Muscle layer of duodenum (tissue), 2 donors: ENCODE results near the gene CCDC18.
"Not testable (repeated sequence)": the region's sequence is repeated elsewhere in the genome, so short reads cannot be mapped to it uniquely, and the experiment has no call there.

Experiments
- H3K27ac ChIP-seq: one replicate; pipeline ENCODE4 v1.7.0; 2013; ENCODE audit warnings: mild to moderate bottlenecking, low read length
- H3K27me3 ChIP-seq: one replicate; pipeline ENCODE4 v1.7.0; 2013; ENCODE audit warnings: low read depth, mild to moderate bottlenecking, control low read depth, low read length
- H3K36me3 ChIP-seq, 2 donors: one replicate each; pipeline ENCODE4 v1.7.0; 2013; ENCODE audit warnings: low read length in 2 of 2, control low read depth in 1 of 2, mild to moderate bottlenecking in 1 of 2; ENCODE audit not compliant: insufficient read depth in 2 of 2, control insufficient read depth in 1 of 2
- H3K4me1 ChIP-seq, 2 donors: one replicate each; pipeline ENCODE4 v1.7.0; 2013; ENCODE audit warnings: low read length in 2 of 2, mild to moderate bottlenecking in 2 of 2, control low read depth in 1 of 2, moderate library complexity in 1 of 2; ENCODE audit not compliant: insufficient read depth in 2 of 2, control insufficient read depth in 1 of 2
- H3K4me3 ChIP-seq, 2 donors: one replicate each; pipeline ENCODE4 v1.7.0; 2013; ENCODE audit warnings: low read length in 2 of 2, low read depth in 1 of 2, mild to moderate bottlenecking in 1 of 2
- H3K9me3 ChIP-seq, 2 donors: one replicate each; pipeline ENCODE4 v1.7.0; 2013; ENCODE audit warnings: low read length in 2 of 2, control low read depth in 1 of 2, mild to moderate bottlenecking in 1 of 2; ENCODE audit not compliant: control insufficient read depth in 1 of 2
- donor health status: healthy.

Gene CCDC18

GRCh38 chr1:93205892-93206566, 25.5 kb downstream of the CCDC18 start:
- H3K27me3 ChIP-seq = no peaks in the 10 kb centered on the region
- no peaks in the 10 kb centered on the region for H3K4me1 ChIP-seq
- no peaks in the 10 kb centered on the region for H3K36me3 ChIP-seq
- no peak overlapping the region for H3K4me3 ChIP-seq
- no peaks in the 10 kb centered on the region for H3K9me3 ChIP-seq
- H3K27ac ChIP-seq = no peak overlapping the region

DNA sequence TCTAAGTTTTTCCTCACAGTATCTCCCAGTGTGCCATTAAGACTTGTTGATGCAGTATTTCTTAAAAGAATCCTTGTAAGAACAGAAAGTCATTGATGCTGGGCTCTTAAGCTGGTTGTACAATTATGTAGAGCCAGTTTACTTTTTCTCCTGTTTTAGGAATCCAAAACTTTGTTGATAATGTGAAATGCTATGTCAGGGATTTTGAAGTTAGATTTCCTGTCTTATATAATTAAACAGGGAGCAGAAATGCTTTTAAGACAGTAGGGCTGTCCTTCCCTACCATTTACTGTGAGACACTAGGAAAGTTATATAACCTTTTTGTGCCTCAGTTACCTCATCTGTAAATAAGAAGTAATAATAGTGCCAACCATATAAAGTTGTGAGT, 26.0 kb downstream of the CCDC18 start:
- H3K4me3 ChIP-seq = no peak overlapping the region
- H3K27me3 ChIP-seq = no peaks in the 10 kb centered on the region
- H3K9me3 ChIP-seq = no peaks in the 10 kb centered on the region
- H3K36me3 ChIP-seq = no peaks in the 10 kb centered on the region
- H3K4me1 ChIP-seq = no peaks in the 10 kb centered on the region
- no peak overlapping the region for H3K27ac ChIP-seq

- Histone ChIP-seq H3K9me3 (no peaks in the 10 kb centered on the region), H3K36me3 (no peaks in the 10 kb centered on the region), H3K4me3 (no peak overlapping the region), H3K4me1 (no peaks in the 10 kb centered on the region), H3K27me3 (no peaks in the 10 kb centered on the region), H3K27ac (no peak overlapping the region)
These were observed 26.7 kb downstream of the CCDC18 start for GRCh38 chr1:93207211-93207610.

DNA sequence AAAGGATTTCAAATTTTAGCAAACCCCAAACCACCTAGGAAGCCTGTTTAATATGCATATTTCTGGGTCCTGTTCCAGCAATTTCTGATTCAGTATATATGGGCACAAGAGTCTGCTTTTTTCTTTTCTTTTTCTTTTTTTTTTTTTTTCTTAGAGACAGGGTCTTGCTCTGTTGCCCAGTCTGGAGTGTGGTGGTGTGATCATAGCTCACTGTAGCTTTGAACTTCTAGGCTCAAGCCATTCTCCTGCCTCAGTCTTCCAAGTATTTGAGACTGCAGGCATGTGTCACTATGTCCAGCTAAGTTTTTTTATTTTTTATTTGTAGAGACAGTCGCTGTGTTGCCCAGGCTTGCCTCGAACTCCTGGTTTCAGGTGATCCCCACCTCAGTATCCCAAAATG, 34.8 kb downstream of the CCDC18 start:
- Histone ChIP-seq H3K4me1 (no peaks in the 10 kb centered on the region), H3K27ac (no peak overlapping the region), H3K4me3 (no peak overlapping the region), H3K9me3 (no peaks in the 10 kb centered on the region), H3K36me3 (no peaks in the 10 kb centered on the region), H3K27me3 (no peaks in the 10 kb centered on the region)

DNA sequence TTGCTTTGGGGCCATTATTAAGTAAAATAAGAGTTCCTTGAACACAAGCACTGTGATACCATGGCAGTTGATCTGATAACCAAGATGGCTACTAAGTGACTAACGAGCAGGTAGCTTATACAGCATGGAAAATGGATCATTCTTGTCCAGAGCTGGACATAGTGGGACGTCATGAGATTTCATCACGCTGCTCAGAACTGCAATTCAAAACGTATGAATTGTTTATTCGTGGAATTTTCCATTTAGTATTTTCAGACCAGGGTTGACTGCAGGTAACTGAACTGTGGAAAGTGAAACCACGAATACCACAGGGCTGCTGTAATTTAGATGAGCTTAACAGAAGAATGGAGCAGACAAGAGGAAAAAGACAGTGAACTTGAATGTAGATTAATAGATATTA, 38.9 kb downstream of the CCDC18 start:
- H3K4me3 ChIP-seq = no peak overlapping the region
- H3K27ac ChIP-seq = no peak overlapping the region
- H3K9me3 ChIP-seq = no peaks in the 10 kb centered on the region

DNA sequence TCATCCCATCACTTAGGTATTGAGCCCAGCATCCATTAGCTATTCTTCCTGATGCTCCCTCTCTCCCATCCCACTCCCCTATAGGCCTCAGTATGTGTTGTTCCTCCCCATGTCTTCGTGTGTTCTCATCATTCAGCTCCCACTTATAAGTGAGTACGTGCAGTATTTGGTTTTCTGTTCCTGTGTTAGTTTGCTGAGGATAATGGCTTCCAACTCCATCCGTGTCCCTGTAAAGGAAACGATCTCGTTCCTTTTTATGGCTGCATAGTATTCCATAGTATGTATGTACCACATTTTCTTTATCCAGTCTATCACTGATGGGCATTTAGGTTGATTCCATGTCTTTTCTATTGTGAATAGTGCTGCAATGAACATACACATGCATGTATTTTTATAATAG, 40.2 kb downstream of the CCDC18 start:
- not testable (repeated sequence) for H3K4me1 ChIP-seq, H3K4me3 ChIP-seq, H3K27ac ChIP-seq, H3K9me3 ChIP-seq, H3K27me3 ChIP-seq, H3K36me3 ChIP-seq

More for the DNA sequence above, 38.9 kb downstream of the CCDC18 start:
- H3K27me3 ChIP-seq = no peaks in the 10 kb centered on the region
- H3K4me1 ChIP-seq = no peaks in the 10 kb centered on the region
- no peaks in the 10 kb centered on the region for H3K36me3 ChIP-seq

DNA sequence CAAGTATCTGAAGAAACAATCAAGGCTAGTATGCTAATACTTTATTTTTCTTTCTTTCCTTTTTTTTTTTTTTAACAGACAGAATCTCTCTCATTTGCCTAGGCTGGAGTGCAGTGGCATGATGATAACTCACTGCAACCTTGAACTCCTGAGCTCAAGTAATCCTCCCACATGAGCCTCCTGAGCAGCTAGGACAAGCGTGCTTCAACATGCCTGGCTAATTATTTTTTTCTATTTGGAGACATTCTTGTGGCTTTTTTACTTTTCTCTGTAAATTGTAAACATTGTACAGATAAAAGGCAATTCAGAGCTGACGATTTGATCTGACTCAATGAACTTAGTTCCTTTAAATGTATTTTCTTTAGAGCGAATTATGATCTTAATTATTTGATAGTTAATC, 41.4 kb downstream of the CCDC18 start:
- no peaks in the 10 kb centered on the region for H3K9me3 ChIP-seq
- no peaks in the 10 kb centered on the region for H3K27me3 ChIP-seq
- no peak overlapping the region for H3K4me3 ChIP-seq
- H3K4me1 ChIP-seq = no peaks in the 10 kb centered on the region
- no peak overlapping the region for H3K27ac ChIP-seq
- H3K36me3 ChIP-seq = no peaks in the 10 kb centered on the region

GRCh38 chr1:93223023-93223675, 42.6 kb downstream of the CCDC18 start:
- Histone ChIP-seq H3K4me1 (no peaks in the 10 kb centered on the region), H3K36me3 (no peaks in the 10 kb centered on the region), H3K27me3 (no peaks in the 10 kb centered on the region), H3K9me3 (no peaks in the 10 kb centered on the region), H3K4me3 (no peak overlapping the region), H3K27ac (no peak overlapping the region)

DNA sequence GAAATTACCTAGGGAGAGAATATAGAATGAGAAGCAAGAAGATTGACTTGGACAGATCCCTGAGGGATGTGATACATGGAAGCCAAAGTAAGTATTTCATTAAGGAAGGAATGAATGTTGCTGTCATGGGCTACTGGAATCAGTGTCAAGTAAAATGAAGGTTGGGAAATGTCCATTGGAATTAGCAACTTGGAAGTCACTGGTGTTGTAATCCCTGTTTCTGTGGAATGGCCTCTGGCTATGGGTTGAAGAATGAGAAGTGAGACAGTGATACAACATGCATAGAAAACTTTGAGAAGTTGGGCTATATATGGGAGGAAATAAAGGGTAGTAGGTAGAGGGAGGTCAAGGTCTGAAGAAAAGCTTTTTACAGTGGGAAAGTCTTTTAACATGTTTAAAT, 54.7 kb downstream of the CCDC18 start:
- Histone ChIP-seq H3K27me3 (no peaks in the 10 kb centered on the region), H3K27ac (no peak overlapping the region), H3K36me3 (peaks cover 0 to 2% of the 10 kb centered on the region in 2 donors), H3K4me3 (no peak overlapping the region), H3K9me3 (no peaks in the 10 kb centered on the region), H3K4me1 (no peaks in the 10 kb centered on the region)

DNA sequence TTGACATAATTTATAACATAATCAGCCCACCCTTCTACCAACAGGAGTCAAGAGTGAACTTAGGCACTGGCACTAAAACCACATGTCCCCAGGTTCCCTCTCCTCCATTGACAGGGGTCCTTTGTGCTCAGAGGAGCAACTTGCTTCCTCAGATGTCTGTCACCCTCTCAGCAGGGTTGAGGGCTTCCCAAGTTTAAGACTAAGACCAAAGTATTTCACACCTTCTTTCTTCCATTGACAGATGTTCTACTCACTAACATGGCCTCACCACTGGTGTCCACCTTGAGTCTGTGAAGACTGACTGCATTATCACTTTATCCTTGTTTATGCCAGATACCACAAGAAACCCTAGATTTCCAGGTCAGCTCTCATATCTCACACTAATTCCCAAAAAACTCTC, 56.5 kb downstream of the CCDC18 start:
- Histone ChIP-seq H3K9me3 (no peaks in the 10 kb centered on the region), H3K27ac (no peak overlapping the region), H3K4me1 (no peaks in the 10 kb centered on the region), H3K4me3 (no peak overlapping the region), H3K27me3 (no peaks in the 10 kb centered on the region), H3K36me3 (peaks cover 0 to 6% of the 10 kb centered on the region in 2 donors)

- Histone ChIP-seq H3K36me3 (peaks cover 6 to 8% of the 10 kb centered on the region in 2 donors), H3K9me3 (peaks cover 0 to 4% of the 10 kb centered on the region in 2 donors), H3K4me1 (no peaks in the 10 kb centered on the region), H3K27me3 (no peaks in the 10 kb centered on the region), H3K27ac (no peak overlapping the region), H3K4me3 (no peak overlapping the region)
These were observed 57.9 kb downstream of the CCDC18 start for GRCh38 chr1:93238425-93238824.

DNA sequence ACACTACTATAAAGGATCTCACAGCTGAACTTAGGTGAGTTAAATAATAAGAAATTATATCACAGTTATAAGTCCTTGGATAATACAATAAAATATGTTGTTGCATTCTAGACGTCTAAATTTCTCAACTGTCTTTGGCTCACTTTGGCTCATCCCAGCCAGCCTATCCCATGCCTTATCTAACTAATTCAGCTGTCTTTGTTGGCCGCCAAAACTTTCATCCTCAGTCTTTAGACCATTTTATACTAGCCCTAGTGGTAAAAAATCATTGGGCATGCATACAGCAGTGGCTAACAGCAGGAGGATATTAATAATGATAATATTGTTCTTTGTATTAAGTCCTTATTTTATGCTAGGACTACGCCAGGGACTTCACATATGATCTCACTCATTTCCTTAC, 59.3 kb downstream of the CCDC18 start:
- H3K27ac ChIP-seq = no peak overlapping the region
- H3K27me3 ChIP-seq = no peaks in the 10 kb centered on the region
- peaks cover 0 to 5% of the 10 kb centered on the region in 2 donors for H3K9me3 ChIP-seq
- H3K36me3 ChIP-seq = peaks cover 6 to 8% of the 10 kb centered on the region in 2 donors
- no peak overlapping the region for H3K4me3 ChIP-seq
- H3K4me1 ChIP-seq = no peaks in the 10 kb centered on the region
